ENCODE results near the gene HJV.
A peak's percentile ranks its signal among the peaks of the same experiment; 100 is the strongest.

HJV gene

GRCh38 chr1:146021050-146021445 lies 487 bp downstream of the HJV start:
- no peak for DNase-seq

- DNase-seq = no peak
These were observed 1.2 kb downstream of the HJV start for GRCh38 chr1:146020058-146021049.

- DNase-seq = no peak
These were observed 2.1 kb downstream of the HJV start for GRCh38 chr1:146019231-146020057.

GRCh38 chr1:146016891-146017290 lies 4.6 kb downstream of the HJV start:
- no peak for DNase-seq

- DNase-seq = no peak
These were observed 8.0 kb downstream of the HJV start for GRCh38 chr1:146013559-146013922.

- peak; percentile 48 for DNase-seq
These were observed 8.6 kb downstream of the HJV start for GRCh38 chr1:146012703-146013558.

GRCh38 chr1:146010126-146010738 lies 11.3 kb downstream of the HJV start:
- DNase-seq = no peak

- no peak for DNase-seq
These were observed 13.9 kb downstream of the HJV start for GRCh38 chr1:146007489-146008133.

- DNase-seq = no peak
These were observed 19.8 kb downstream of the HJV start for GRCh38 chr1:146001709-146002108.

GRCh38 chr1:145999321-146000024 lies 22.1 kb downstream of the HJV start:
- DNase-seq = no peak

- no peak for DNase-seq
These were observed 23.9 kb downstream of the HJV start for GRCh38 chr1:145997718-145998023.

- no peak for DNase-seq
These were observed 24.4 kb downstream of the HJV start for GRCh38 chr1:145997016-145997717.

- DNase-seq = peak; percentile 96
These were observed 25.0 kb downstream of the HJV start, which contains the start of gene TXNIP for GRCh38 chr1:145996433-145997015. Gene TXNIP (minus strand): TSS chr1:145996579. CDS start chr1:145996266, 313 bp downstream.

- DNase-seq = no peak
These were observed 25.5 kb downstream of the HJV start for GRCh38 chr1:145995964-145996432.

GRCh38 chr1:145995148-145995881 lies 26.2 kb downstream of the HJV start:
- no peak for DNase-seq

GRCh38 chr1:145994391-145995120 lies 27.0 kb downstream of the HJV start:
- no peak for DNase-seq

GRCh38 chr1:145993618-145994390 lies 27.7 kb downstream of the HJV start:
- DNase-seq = no peak

Measured in NCI-H1436 treated with DMSO at 0.1 percent for 48 hours (cell line).